Fibroblast of lung (primary cell): ENCODE results near the gene ARHGEF25. TPM values are rescaled to one million over a fixed set of nuclear protein-coding genes. Genes with fewer than 3 reads are reported as not detected.

Experiments used
- DNase-seq, 2 donors: peaks; one replicate each; pipeline versions ENCODE4 v3.0.0 to v3.0.0-alpha.2; 2010; ENCODE audit warnings: low read depth in 2 of 2
- H2AFZ ChIP-seq: 2 replicates; pipeline ENCODE4 v1.5.1; 2012; ENCODE audit warnings: low read length, control low read depth, inconsistent platforms
- H3K27ac ChIP-seq: 2 replicates; pipeline ENCODE4 v1.5.1; 2011; ENCODE audit warnings: low read length, control low read depth; ENCODE audit not compliant: insufficient read depth
- H3K27me3 ChIP-seq: 2 replicates; pipeline ENCODE4 v1.5.1; 2011; ENCODE audit warnings: mild to moderate bottlenecking, low read length; ENCODE audit not compliant: control insufficient read depth, insufficient read depth
- H3K36me3 ChIP-seq: 2 replicates; pipeline ENCODE4 v1.5.1; 2011; ENCODE audit warnings: low read length; ENCODE audit not compliant: control insufficient read depth, insufficient read depth
- H3K4me1 ChIP-seq: 2 replicates; pipeline ENCODE4 v1.5.1; 2011; ENCODE audit warnings: low read length; ENCODE audit not compliant: control insufficient read depth, insufficient read depth; ENCODE audit errors: extremely low read depth
- H3K4me2 ChIP-seq: 2 replicates; pipeline ENCODE4 v1.5.1; 2011; ENCODE audit warnings: low read length, control low read depth; ENCODE audit not compliant: insufficient read depth; ENCODE audit errors: extremely low read depth
- H3K4me3 ChIP-seq, 4 experiments: fragments of 200-600 bp in 1 of 4; sonication (generic) in 1 of 4; replicated peaks in 1 of 4; 2 replicates each; pipeline ENCODE4 v1.5.1; 2011 to 2016; ENCODE audit warnings: low read length in 4 of 4, low read depth in 3 of 4, mild to moderate bottlenecking in 3 of 4, control low read depth in 2 of 4, inconsistent platforms in 1 of 4, mixed read lengths in 1 of 4; ENCODE audit not compliant: insufficient read depth in 1 of 4; ENCODE audit errors: control extremely low read depth in 1 of 4
- H3K79me2 ChIP-seq: 2 replicates; pipeline ENCODE4 v1.5.1; 2012; ENCODE audit warnings: mild to moderate bottlenecking, low read length, inconsistent platforms; ENCODE audit not compliant: control insufficient read depth, insufficient read depth
- H3K9ac ChIP-seq: 2 replicates; pipeline ENCODE4 v1.5.1; 2011; ENCODE audit warnings: mild to moderate bottlenecking, low read length, control low read depth; ENCODE audit not compliant: insufficient read depth
- H3K9me3 ChIP-seq: 2 replicates; pipeline ENCODE4 v1.5.1; 2012; ENCODE audit warnings: low read depth, low read length; ENCODE audit not compliant: control insufficient read depth, insufficient read depth
- H4K20me1 ChIP-seq: 2 replicates; pipeline ENCODE4 v1.5.1; 2011; ENCODE audit warnings: low read length; ENCODE audit not compliant: control insufficient read depth, insufficient read depth; ENCODE audit errors: extremely low read depth
- EZH2 ChIP-seq: IDR thresholded peaks from 2 replicates; pipeline ENCODE4 v1.5.1; 2012; ENCODE audit warnings: low read length, control low read depth, mild to moderate bottlenecking; ENCODE audit errors: missing control alignments
- polyA plus RNA-seq, 2 donors: library from polyadenylated mRNA; depleted of rRNA in 1 of 2; stranded (reverse) in 1 of 2; unstranded in 1 of 2; fragments of >200 nt; gene quantifications; 2 replicates each; pipeline ENCODE4 v1.2.1, GENCODE V29; 2011 to 2012; ENCODE audit warnings: missing spikeins in 1 of 2
- total RNA-seq: library from RNA; depleted of rRNA; stranded (reverse); fragments of >200 nt; gene quantifications from 2 replicates; pipeline ENCODE4 v1.2.1, GENCODE V29; 2014
- TF ChIP-seq, protein P1 (sequence below), 2 donors: IDR thresholded peaks in 1 of 2; conservative IDR thresholded peaks in 1 of 2; 1 replicate in 1 of 2; 2 replicates in 1 of 2; pipeline ENCODE4 v1.5.1; 2011 to 2012; ENCODE audit warnings: low read length in 2 of 2, control low read depth in 1 of 2, inconsistent platforms in 1 of 2, low read depth in 1 of 2, mild to moderate bottlenecking in 1 of 2

The ARHGEF25 gene
- total and polyA plus RNA-seq, 2 donors (not counting 1 experiment from before 2014, with no cell fraction given), result 15.7 to 40.0 TPM

DNA sequence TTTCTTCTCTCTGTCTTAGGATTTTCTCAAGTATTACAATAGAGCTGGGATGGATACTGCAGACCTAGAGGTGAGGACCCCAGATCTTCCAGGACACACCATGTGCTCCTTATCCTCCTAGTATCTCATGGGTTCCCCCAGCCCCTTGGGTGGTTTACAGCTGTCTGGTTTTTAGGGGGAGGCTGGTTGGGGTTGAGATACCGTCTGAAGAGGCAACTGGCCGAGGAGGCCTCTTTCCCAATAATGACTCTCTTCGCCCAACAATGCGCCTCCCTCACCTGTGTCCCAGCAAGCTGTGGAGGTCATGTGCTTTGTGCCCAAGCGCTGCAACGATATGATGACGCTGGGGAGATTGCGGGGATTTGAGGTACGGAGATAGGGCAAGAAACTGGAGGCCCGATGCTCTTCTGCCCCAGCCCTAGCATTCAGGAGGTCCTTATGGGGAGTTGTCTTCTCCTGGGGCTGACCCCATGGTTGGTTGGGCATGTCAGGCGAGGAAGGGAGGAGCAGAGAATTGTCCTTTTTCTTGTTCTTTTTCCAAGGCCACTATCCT lies 3.8 kb downstream of the ARHGEF25 start:
- H4K20me1 ChIP-seq, result no peaks in the 10 kb centered on the region
- H3K9ac ChIP-seq, result no peak overlapping the region
- no peaks in the 10 kb centered on the region for H3K36me3 ChIP-seq
- no peak overlapping the region for H3K4me2 ChIP-seq
- H3K79me2 ChIP-seq, result no peaks in the 10 kb centered on the region
- H3K27me3 ChIP-seq, result peaks cover 4% of the 10 kb centered on the region
- no peak overlapping the region for H2AFZ ChIP-seq
- H3K27ac ChIP-seq, result no peak overlapping the region
- no peak for DNase-seq
- H3K4me1 ChIP-seq, result peaks cover 8% of the 10 kb centered on the region
- no peaks in the 10 kb centered on the region for H3K9me3 ChIP-seq
- TF ChIP-seq EZH2, result no peak
- TF ChIP-seq, protein P1, sequence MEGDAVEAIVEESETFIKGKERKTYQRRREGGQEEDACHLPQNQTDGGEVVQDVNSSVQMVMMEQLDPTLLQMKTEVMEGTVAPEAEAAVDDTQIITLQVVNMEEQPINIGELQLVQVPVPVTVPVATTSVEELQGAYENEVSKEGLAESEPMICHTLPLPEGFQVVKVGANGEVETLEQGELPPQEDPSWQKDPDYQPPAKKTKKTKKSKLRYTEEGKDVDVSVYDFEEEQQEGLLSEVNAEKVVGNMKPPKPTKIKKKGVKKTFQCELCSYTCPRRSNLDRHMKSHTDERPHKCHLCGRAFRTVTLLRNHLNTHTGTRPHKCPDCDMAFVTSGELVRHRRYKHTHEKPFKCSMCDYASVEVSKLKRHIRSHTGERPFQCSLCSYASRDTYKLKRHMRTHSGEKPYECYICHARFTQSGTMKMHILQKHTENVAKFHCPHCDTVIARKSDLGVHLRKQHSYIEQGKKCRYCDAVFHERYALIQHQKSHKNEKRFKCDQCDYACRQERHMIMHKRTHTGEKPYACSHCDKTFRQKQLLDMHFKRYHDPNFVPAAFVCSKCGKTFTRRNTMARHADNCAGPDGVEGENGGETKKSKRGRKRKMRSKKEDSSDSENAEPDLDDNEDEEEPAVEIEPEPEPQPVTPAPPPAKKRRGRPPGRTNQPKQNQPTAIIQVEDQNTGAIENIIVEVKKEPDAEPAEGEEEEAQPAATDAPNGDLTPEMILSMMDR (conservative IDR thresholded peaks at IDR 0.05 in 1 of 2, IDR thresholded peaks at IDR 0.05 in 1 of 2; ENCODE audit: low read depth in 1 of 2, low read length in 2 of 2), result no peak
- H3K4me3 ChIP-seq, result no peak overlapping the region

DNA sequence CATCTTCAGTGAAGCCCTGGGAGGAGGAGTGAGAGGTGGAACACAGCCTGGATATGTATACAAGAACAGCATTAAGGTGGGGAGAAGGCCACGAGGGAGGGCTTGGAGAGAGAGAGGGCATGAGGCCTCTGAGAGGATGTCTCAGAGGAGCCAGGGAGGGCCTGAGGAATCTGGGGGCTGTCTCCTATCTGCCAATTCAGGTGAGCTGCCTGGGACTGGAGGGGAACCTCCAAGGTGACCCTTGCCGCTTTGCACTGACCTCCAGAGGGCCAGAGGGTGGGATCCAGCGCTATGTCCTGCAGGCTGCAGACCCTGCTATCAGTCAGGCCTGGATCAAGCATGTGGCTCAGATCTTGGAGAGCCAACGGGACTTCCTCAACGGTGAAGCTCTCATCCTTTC lies 4.4 kb downstream of the ARHGEF25 start:
- Histone ChIP-seq H3K9ac (no peak overlapping the region), H4K20me1 (no peaks in the 10 kb centered on the region), H3K4me2 (no peak overlapping the region), H2AFZ (no peak overlapping the region), H3K27me3 (peaks cover 8% of the 10 kb centered on the region), H3K79me2 (no peaks in the 10 kb centered on the region), H3K4me1 (peaks cover 5% of the 10 kb centered on the region), H3K9me3 (no peaks in the 10 kb centered on the region), H3K27ac (no peak overlapping the region), H3K4me3 (no peak overlapping the region), H3K36me3 (no peaks in the 10 kb centered on the region)
- TF ChIP-seq, protein P1 (conservative IDR thresholded peaks at IDR 0.05 in 1 of 2, IDR thresholded peaks at IDR 0.05 in 1 of 2; ENCODE audit: low read depth in 1 of 2, low read length in 2 of 2), result no peak
- no peak for TF ChIP-seq EZH2
- DNase-seq, result no peak

DNA sequence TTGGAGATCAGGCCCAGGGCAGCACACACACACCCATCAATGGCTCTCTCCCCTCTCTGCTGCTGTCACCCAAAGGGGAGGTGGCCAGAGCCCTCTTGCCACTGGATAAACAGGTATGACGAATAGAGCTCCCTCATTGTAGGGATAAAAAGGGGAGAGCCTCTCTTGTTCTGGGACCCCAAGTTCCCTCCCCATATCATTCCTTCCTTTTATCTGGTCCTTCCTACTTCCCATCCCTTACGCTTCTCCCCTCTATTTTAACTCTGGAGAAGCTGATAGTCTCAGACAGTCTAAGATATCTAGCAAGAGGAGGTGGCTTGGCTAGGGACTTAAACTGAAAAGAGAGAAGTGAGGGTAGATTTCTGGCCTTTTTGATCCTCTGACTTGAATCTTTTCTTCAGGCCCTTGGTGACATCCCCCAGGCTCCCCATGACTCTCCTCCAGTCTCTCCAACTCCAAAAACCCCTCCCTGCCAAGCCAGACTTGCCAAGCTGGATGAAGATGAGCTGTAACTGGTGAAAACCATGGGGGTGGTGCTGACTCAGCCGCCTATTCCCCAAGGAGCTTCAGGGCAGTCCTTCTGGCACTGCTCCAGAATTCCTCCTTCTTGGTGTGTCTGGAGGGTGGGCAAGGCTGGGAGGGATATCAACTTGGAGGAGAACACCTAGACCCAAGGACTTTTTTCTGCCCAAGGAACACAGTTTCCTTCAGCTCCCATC lies 5.3 kb downstream of the ARHGEF25 start:
- no peaks in the 10 kb centered on the region for H3K9me3 ChIP-seq
- no peak overlapping the region for H3K4me2 ChIP-seq
- TF ChIP-seq, protein P1 (conservative IDR thresholded peaks at IDR 0.05 in 1 of 2, IDR thresholded peaks at IDR 0.05 in 1 of 2; ENCODE audit: low read depth in 1 of 2, low read length in 2 of 2), result no peak
- TF ChIP-seq EZH2, result no peak
- H3K27ac ChIP-seq, result no peak overlapping the region
- H3K79me2 ChIP-seq, result no peaks in the 10 kb centered on the region
- H3K9ac ChIP-seq, result no peak overlapping the region
- no peaks in the 10 kb centered on the region for H4K20me1 ChIP-seq
- H3K4me3 ChIP-seq, result no peak overlapping the region
- no peaks in the 10 kb centered on the region for H3K36me3 ChIP-seq
- peaks cover 3% of the 10 kb centered on the region for H3K4me1 ChIP-seq
- peak in 1 of 2 donors; percentile 39 for DNase-seq
- H2AFZ ChIP-seq, result no peak overlapping the region
- peaks cover 17% of the 10 kb centered on the region for H3K27me3 ChIP-seq
